Measurements from ENCODE around the gene CFC1.
"Not testable (repeated sequence)": the region's sequence is repeated elsewhere in the genome, so short reads cannot be mapped to it uniquely, and the experiment has no call there.

CFC1 gene

GRCh38 chr2:130592791-130593414, 6.5 kb downstream of the CFC1 start:
- DNase-seq (ENCODE audit: low spot score); H3K27ac Mint-ChIP-seq; H3K4me3 Mint-ChIP-seq; H3K9me3 Mint-ChIP-seq; H3K36me3 Mint-ChIP-seq (ENCODE audit: low read depth); H3K4me1 Mint-ChIP-seq (ENCODE audit: low read depth); H3K27me3 Mint-ChIP-seq (ENCODE audit: low read depth): not testable (repeated sequence)

DNA sequence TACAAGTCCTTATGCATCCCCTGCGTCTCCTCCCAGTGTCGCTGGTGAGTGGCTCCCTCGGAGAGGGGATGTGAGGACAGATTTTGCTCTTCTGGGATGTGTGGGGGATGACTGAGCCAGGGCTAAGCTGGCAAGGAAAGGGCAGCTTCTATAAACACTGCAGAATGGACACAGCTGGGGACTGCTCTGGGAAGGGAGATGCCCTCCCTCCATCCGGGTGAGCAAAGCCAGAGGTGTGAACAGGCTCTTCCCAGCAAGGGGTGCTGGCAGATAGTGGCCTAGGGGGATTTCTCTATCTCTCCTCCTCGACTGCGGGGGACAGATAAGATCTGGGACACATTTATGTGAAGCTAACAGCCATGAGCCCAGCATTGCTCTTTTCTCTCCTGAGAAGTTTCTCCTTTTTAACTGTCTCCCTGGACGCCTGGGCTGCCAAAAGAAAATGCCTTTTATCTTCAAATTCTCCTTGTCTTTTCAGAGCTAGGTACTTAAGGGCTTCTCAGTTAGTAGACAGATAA, 8.5 kb downstream of the CFC1 start:
- not testable (repeated sequence) for H3K27ac Mint-ChIP-seq; H3K36me3 Mint-ChIP-seq (ENCODE audit: low read depth)

DNA sequence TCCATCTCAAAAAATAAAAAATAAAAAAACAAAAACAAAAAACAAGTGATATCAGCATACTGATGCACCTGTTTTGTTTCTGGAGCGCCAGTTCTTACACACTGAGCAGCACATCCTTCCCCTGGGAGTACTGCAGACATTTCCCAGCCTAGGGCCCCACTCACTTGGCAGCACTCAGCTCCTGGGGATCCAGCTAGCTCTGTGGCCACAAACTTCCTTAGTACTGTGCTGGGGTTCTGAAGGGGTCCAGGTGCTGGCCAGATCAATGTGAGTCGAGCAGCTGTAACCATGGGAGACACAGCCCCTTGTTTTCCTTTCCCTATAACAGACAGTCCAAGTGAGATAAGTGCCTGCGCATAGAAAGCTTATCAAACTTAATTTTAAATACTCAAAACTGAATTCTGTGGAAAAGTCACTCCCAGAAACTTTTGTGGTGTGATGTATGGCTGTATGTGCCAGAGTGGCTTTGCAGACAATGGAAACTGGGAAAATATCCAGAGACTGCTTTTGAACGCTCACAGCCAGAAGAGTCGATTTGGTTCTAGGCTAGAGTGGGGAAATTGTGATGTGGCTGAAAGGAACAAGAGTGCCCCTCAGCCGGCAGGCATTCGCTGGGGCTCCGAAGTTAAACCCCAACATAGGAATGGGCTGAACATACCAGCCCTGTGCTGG, 9.1 kb downstream of the CFC1 start:
- not testable (repeated sequence) for H3K9me3 Mint-ChIP-seq; DNase-seq (ENCODE audit: low spot score); H3K27ac Mint-ChIP-seq; H3K36me3 Mint-ChIP-seq (ENCODE audit: low read depth); H3K4me1 Mint-ChIP-seq (ENCODE audit: low read depth); H3K27me3 Mint-ChIP-seq (ENCODE audit: low read depth); H3K4me3 Mint-ChIP-seq

More for the DNA sequence above, 8.5 kb downstream of the CFC1 start:
- not testable (repeated sequence) for H3K4me3 Mint-ChIP-seq; H3K4me1 Mint-ChIP-seq (ENCODE audit: low read depth); DNase-seq (ENCODE audit: low spot score); H3K27me3 Mint-ChIP-seq (ENCODE audit: low read depth); H3K9me3 Mint-ChIP-seq

DNA sequence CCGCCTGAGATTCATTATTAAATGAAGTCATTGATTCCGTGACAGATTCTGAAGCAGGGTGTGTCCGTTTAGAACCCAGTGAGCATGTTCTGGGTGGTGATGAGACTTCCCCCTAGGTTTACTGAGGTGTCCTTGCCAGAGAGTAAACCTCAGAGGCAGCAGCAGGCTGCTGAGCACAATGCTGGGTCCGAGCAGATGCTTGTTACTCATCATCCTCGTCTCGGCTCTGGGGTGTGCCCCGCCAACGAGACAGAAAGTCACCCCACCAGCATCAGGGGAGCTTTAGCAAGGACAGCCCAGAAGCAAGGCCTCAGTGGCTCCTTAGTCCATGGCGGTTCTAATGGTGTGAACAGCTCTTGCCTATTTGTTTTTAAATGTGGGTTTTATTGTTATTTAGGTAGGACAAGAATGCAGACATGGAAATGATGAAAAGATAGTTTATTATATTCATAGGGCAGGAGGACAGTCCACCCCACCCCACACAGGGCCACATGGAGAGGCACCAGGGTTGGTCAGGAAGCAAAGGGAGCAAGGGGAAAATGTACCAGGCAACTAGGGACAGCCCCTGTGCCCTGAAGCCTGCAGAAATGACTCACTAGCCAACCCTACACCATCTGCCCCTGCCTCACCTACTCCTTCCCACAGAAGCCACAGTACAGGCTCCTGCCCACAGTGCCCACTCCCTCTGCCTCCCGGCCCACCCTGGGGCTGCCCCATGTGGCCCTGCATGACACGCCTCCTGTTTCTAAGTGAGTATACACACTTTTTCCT, 10.5 kb downstream of the CFC1 start:
- not testable (repeated sequence) for H3K27ac Mint-ChIP-seq; H3K9me3 Mint-ChIP-seq; H3K4me3 Mint-ChIP-seq; H3K36me3 Mint-ChIP-seq (ENCODE audit: low read depth); H3K4me1 Mint-ChIP-seq (ENCODE audit: low read depth); H3K27me3 Mint-ChIP-seq (ENCODE audit: low read depth); DNase-seq (ENCODE audit: low spot score)

DNA sequence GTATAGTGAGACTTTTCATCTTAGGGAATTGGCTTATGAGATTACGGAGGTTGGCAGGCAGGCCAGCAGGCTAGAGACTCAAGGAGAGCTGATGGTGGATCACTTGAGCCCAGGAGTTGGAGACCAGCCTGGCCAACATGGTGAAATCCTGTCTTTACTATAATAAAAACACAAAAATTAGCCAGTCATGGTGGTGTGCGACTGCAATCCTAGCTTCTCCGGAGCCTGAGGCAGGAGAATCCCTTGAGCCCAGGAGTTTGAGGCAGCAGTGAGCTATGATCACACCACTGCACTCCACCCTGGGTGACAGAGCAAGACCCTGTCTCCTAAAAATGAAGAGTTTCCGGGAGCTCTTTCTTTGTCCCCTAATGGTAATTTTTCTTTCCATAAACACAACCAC, 14.6 kb downstream of the CFC1 start:
- not testable (repeated sequence) for DNase-seq (ENCODE audit: low spot score); H3K27ac Mint-ChIP-seq; H3K4me1 Mint-ChIP-seq (ENCODE audit: low read depth); H3K9me3 Mint-ChIP-seq; H3K4me3 Mint-ChIP-seq; H3K36me3 Mint-ChIP-seq (ENCODE audit: low read depth); H3K27me3 Mint-ChIP-seq (ENCODE audit: low read depth)

GRCh38 chr2:130583582-130583981, 15.8 kb downstream of the CFC1 start:
- not testable (repeated sequence) for H3K9me3 Mint-ChIP-seq; H3K4me3 Mint-ChIP-seq; DNase-seq (ENCODE audit: low spot score); H3K27me3 Mint-ChIP-seq (ENCODE audit: low read depth); H3K4me1 Mint-ChIP-seq (ENCODE audit: low read depth); H3K27ac Mint-ChIP-seq; H3K36me3 Mint-ChIP-seq (ENCODE audit: low read depth)

GRCh38 chr2:130582970-130583369, 16.4 kb downstream of the CFC1 start:
- H3K27ac Mint-ChIP-seq; H3K9me3 Mint-ChIP-seq; H3K4me3 Mint-ChIP-seq; H3K4me1 Mint-ChIP-seq (ENCODE audit: low read depth); DNase-seq (ENCODE audit: low spot score); H3K36me3 Mint-ChIP-seq (ENCODE audit: low read depth); H3K27me3 Mint-ChIP-seq (ENCODE audit: low read depth): not testable (repeated sequence)

DNA sequence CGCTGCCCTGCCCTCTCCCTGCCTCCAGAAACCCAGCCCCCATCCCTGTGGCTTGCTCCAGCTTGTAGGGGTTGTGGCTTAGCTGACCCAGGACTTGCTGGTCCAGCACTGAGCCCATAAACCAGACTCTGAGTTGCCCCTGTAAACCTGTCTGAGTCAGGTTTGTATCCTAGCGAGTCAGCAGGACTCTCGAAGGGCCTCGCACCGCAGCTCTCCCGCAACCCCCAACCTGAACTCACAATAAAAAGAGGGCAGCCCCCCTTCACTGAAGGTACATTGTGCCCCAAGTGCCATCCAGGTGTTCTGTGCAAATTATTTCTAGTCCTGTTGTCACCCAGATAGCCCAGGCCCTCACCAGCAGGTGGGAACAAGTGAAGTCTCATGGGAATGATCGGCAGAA, 17.9 kb downstream of the CFC1 start:
- H3K4me1 Mint-ChIP-seq (ENCODE audit: low read depth); H3K27me3 Mint-ChIP-seq (ENCODE audit: low read depth); H3K4me3 Mint-ChIP-seq; H3K27ac Mint-ChIP-seq; H3K9me3 Mint-ChIP-seq; H3K36me3 Mint-ChIP-seq (ENCODE audit: low read depth); DNase-seq (ENCODE audit: low spot score): not testable (repeated sequence)

- DNase-seq (ENCODE audit: low spot score); H3K36me3 Mint-ChIP-seq (ENCODE audit: low read depth); H3K4me1 Mint-ChIP-seq (ENCODE audit: low read depth); H3K4me3 Mint-ChIP-seq; H3K27ac Mint-ChIP-seq; H3K27me3 Mint-ChIP-seq (ENCODE audit: low read depth); H3K9me3 Mint-ChIP-seq: not testable (repeated sequence)
Measured at GRCh38 chr2:130579121-130579520, 20.3 kb downstream of the CFC1 start.

DNA sequence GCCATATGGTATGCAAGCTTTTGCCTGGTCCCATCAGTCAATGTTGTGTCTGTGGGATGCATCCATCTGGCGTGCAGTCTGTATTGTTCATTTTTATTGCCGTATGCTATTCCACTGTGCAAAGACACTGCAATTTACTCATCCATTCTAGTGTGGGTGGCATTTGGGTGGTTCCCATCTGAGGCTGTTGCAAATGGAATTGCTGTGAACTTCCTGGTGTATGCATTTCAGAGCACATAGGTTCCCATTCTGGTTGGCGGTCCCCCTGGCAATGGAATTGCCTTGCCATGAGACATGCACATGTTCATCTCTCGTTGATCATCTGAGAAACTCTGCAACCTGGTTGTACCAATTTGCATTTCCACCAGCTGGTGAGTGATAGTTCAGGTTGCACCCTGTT, 21.8 kb downstream of the CFC1 start:
- H3K9me3 Mint-ChIP-seq; H3K4me3 Mint-ChIP-seq; H3K4me1 Mint-ChIP-seq (ENCODE audit: low read depth); H3K27me3 Mint-ChIP-seq (ENCODE audit: low read depth); DNase-seq (ENCODE audit: low spot score); H3K27ac Mint-ChIP-seq; H3K36me3 Mint-ChIP-seq (ENCODE audit: low read depth): not testable (repeated sequence)

DNA sequence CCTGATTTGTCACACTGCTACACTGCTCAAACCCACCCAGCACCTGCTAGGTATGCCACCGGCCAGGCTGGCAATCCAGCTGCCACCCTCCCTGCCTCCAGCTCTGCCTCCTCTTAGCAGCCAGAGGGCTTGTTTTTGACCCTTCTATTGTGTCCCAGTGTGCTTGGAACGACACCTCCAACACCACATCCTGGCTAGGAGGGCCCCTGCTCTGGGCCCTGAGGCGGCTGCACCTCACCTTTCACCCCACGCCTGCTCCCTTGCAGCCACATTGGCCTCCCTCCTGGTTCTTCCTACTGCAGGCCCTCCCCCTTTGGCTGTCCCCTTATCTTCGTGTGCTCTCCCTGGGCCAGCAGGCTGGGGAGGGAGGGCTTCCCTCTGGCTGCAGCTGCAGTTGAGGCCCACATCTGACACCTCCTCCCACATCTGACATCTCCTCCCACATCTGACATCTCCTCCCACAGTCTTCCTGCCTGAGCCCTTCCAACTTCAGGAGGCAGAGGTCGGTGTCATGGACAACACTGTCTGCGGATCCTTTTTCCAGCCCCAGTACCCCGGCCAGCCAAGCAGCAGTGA, 23.1 kb downstream of the CFC1 start:
- not testable (repeated sequence) for H3K36me3 Mint-ChIP-seq (ENCODE audit: low read depth); H3K4me3 Mint-ChIP-seq; H3K4me1 Mint-ChIP-seq (ENCODE audit: low read depth); H3K9me3 Mint-ChIP-seq; DNase-seq (ENCODE audit: low spot score); H3K27me3 Mint-ChIP-seq (ENCODE audit: low read depth); H3K27ac Mint-ChIP-seq

DNA sequence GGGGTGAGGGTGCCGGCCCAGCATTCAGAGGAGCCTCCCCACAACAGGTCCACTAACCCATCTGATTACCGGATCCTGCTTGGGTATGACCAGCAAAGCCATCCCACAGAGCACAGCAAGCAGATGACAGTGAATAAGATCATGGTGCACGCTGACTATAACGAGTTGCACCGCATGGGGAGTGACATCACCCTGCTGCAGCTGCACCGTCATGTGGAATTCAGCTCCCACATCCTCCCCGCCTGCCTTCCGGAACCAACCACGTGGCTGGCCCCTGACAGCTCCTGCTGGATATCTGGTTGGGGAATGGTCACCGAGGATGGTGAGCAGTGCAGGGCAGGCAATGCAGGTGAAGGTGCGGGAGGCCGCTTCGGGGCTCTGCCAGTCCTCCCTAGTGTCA, 25.1 kb downstream of the CFC1 start:
- H3K27me3 Mint-ChIP-seq (ENCODE audit: low read depth); H3K36me3 Mint-ChIP-seq (ENCODE audit: low read depth); H3K9me3 Mint-ChIP-seq; H3K4me3 Mint-ChIP-seq; H3K4me1 Mint-ChIP-seq (ENCODE audit: low read depth); H3K27ac Mint-ChIP-seq; DNase-seq (ENCODE audit: low spot score): not testable (repeated sequence)

GRCh38 chr2:130571929-130572328, 27.4 kb downstream of the CFC1 start:
- DNase-seq (ENCODE audit: low spot score); H3K4me3 Mint-ChIP-seq; H3K27ac Mint-ChIP-seq; H3K9me3 Mint-ChIP-seq; H3K4me1 Mint-ChIP-seq (ENCODE audit: low read depth); H3K27me3 Mint-ChIP-seq (ENCODE audit: low read depth); H3K36me3 Mint-ChIP-seq (ENCODE audit: low read depth): not testable (repeated sequence)

DNA sequence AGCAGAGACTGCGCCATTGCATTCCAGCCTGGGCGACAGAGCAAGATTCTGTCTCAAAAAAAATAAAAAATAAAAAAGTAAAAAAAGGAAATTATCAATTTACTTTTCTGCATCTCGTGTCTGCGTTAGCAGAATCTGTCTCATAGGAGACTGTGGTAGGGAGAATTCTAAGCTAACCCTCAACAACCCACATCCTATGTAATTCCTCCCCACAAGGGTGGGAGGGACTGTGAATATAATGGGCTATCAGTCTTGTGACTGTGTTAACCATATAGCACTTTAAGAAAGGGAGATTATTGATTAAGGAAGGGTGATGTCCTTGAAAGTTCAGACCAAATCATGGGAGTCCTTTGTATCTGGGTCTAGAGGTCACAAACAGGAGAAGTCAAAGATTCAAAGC, 33.2 kb downstream of the CFC1 start:
- not testable (repeated sequence) for H3K9me3 Mint-ChIP-seq; H3K4me1 Mint-ChIP-seq (ENCODE audit: low read depth); H3K4me3 Mint-ChIP-seq; DNase-seq (ENCODE audit: low spot score); H3K27ac Mint-ChIP-seq; H3K27me3 Mint-ChIP-seq (ENCODE audit: low read depth); H3K36me3 Mint-ChIP-seq (ENCODE audit: low read depth)

All from T-helper 2 cell treated with Interferon-gamma antibody and Interleukin-4, amounts not matched to agents 5 μg/mL and 100 μg/mL, for 36 hours (primary cell).